Tibial artery (tissue), 4 donors: ENCODE results near the gene PCSK1.
A peak's percentile ranks its signal among the peaks of the same experiment; 100 is the strongest.

Experiments
- DNase-seq, 2 donors: peaks; one replicate each; pipeline ENCODE4 v3.0.0-alpha.2; 2019
- H3K27ac ChIP-seq, 2 donors: fragments of 200-600 bp; sonication (generic) in 1 of 2; 1 replicate in 1 of 2; 2 replicates in 1 of 2; pipeline ENCODE4 v1.5.1; 2018 to 2019; ENCODE audit warnings: mild to moderate bottlenecking in 1 of 2
- H3K27me3 ChIP-seq, 2 donors: fragments of 200-600 bp; sonication (generic) in 1 of 2; one replicate each; pipeline versions ENCODE4 v1.5.1 to v1.6.0; 2016 to 2019
- H3K36me3 ChIP-seq, 3 donors: fragments of 200-600 bp; sonication (generic) in 2 of 3; one replicate each; pipeline ENCODE4 v1.5.1; 2016 to 2019; ENCODE audit warnings: mild to moderate bottlenecking in 2 of 3
- H3K4me1 ChIP-seq, 4 donors: fragments of 200-600 bp; sonication (generic) in 2 of 4; 1 replicate in 3 of 4; 2 replicates in 1 of 4; pipeline ENCODE4 v1.5.1; 2016 to 2019
- H3K4me3 ChIP-seq, 2 donors: fragments of 200-600 bp; sonication (generic) in 1 of 2; 1 replicate in 1 of 2; 2 replicates in 1 of 2; pipeline ENCODE4 v1.5.1; 2018 to 2019; ENCODE audit warnings: mild to moderate bottlenecking in 2 of 2
- H3K9me3 ChIP-seq, 3 donors: fragments of 200-600 bp; sonication (generic) in 1 of 3; one replicate each; pipeline ENCODE4 v1.5.1; 2016 to 2019
- CTCF ChIP-seq, 2 experiments: fragments of 200-600 bp in 1 of 2; fragments of 450-650 bp in 1 of 2; IDR thresholded peaks; one replicate each; pipeline ENCODE4 v1.5.1; 2017 to 2019; ENCODE audit warnings: antibody characterized with exemption in 2 of 2, mild to moderate bottlenecking in 1 of 2, moderate library complexity in 1 of 2
- intact Hi-C: fragments of 100-400 bp; cut with DNase I; formaldehyde crosslinking; loops from one replicate; pipeline ENCODE4 v1.15.0; 2023; ENCODE audit warnings: low total_unique reads

PCSK1 gene

GRCh38 chr5:96350678-96351077, 82.4 kb downstream of the PCSK1 start:
- no peaks in the 10 kb centered on the region for H3K36me3 ChIP-seq
- H3K4me3 ChIP-seq = no peak overlapping the region
- no peak for DNase-seq
- no peaks in the 10 kb centered on the region for H3K9me3 ChIP-seq
- no peak for TF ChIP-seq CTCF (IDR thresholded peaks at IDR 0.05)
- no peaks in the 10 kb centered on the region for H3K27me3 ChIP-seq
- no peak overlapping the region for H3K27ac ChIP-seq
- no peaks in the 10 kb centered on the region for H3K4me1 ChIP-seq
- intact Hi-C loops = no loop called here

- no peak for DNase-seq
- intact Hi-C loops = loop anchor here (10.0 kb wide), 2 partner anchors 406 to 704 kb away; partner anchors contain the start of gene RFESD
Measured at GRCh38 chr5:96348536-96348935, 84.5 kb downstream of the PCSK1 start.

GRCh38 chr5:96347502-96348292, 85.4 kb downstream of the PCSK1 start:
- Histone ChIP-seq H3K4me3 (no peak overlapping the region), H3K4me1 (peaks cover 0 to 5% (median 0%) of the 10 kb centered on the region in 4 donors), H3K27me3 (no peaks in the 10 kb centered on the region), H3K27ac (no peak overlapping the region), H3K9me3 (no peaks in the 10 kb centered on the region), H3K36me3 (no peaks in the 10 kb centered on the region)
- intact Hi-C loops = loop anchor here (2.0 to 10.0 kb wide), 3 partner anchors 255 to 703 kb away; partner anchors contain the start of gene RFESD
- no peak for DNase-seq
- TF ChIP-seq CTCF (IDR thresholded peaks at IDR 0.05) = no peak

More at GRCh38 chr5:96348536-96348935, 84.5 kb downstream of the PCSK1 start:
- Histone ChIP-seq H3K4me3 (no peak overlapping the region), H3K27ac (no peak overlapping the region), H3K27me3 (no peaks in the 10 kb centered on the region), H3K36me3 (no peaks in the 10 kb centered on the region), H3K9me3 (no peaks in the 10 kb centered on the region), H3K4me1 (no peaks in the 10 kb centered on the region)
- no peak for TF ChIP-seq CTCF (IDR thresholded peaks at IDR 0.05)

GRCh38 chr5:96344678-96345577, 88.1 kb downstream of the PCSK1 start:
- DNase-seq = no peak
- peak; percentile 61 to 81 for TF ChIP-seq CTCF (IDR thresholded peaks at IDR 0.05)
- H3K27ac ChIP-seq = no peak overlapping the region
- no peak overlapping the region for H3K4me3 ChIP-seq
- no peaks in the 10 kb centered on the region for H3K36me3 ChIP-seq
- H3K9me3 ChIP-seq = no peaks in the 10 kb centered on the region
- intact Hi-C loops = loop anchor here (10.0 kb wide), 2 partner anchors 410 to 700 kb away; partner anchors contain the start of gene RFESD
- H3K4me1 ChIP-seq = peaks cover 0 to 22% (median 10%) of the 10 kb centered on the region in 4 donors
- no peaks in the 10 kb centered on the region for H3K27me3 ChIP-seq

GRCh38 chr5:96343094-96343493, 90.0 kb downstream of the PCSK1 start:
- H3K9me3 ChIP-seq = no peaks in the 10 kb centered on the region
- no peak overlapping the region for H3K27ac ChIP-seq
- intact Hi-C loops = loop anchor here (10.0 kb wide), 2 partner anchors 412 to 698 kb away; partner anchors contain the start of gene RFESD
- H3K4me1 ChIP-seq = peaks cover 0 to 40% (median 26%) of the 10 kb centered on the region in 4 donors
- H3K27me3 ChIP-seq = no peaks in the 10 kb centered on the region
- H3K36me3 ChIP-seq = no peaks in the 10 kb centered on the region
- TF ChIP-seq CTCF (IDR thresholded peaks at IDR 0.05) = no peak
- DNase-seq = no peak
- H3K4me3 ChIP-seq = no peak overlapping the region
